Retinal pigment epithelial cell (primary cell): ENCODE results near the gene DUSP5.

Experiments
- DNase-seq: peaks from one replicate; pipeline ENCODE4 v3.0.0-alpha.2; 2010; ENCODE audit warnings: low read depth
- H3K4me3 ChIP-seq: 2 replicates; pipeline ENCODE4 v1.5.1; 2011; ENCODE audit warnings: mild to moderate bottlenecking, low read length, control low read depth, moderate library complexity
- TF ChIP-seq, protein P1 (sequence below): conservative IDR thresholded peaks from 2 replicates; pipeline ENCODE4 v1.5.1; 2011; ENCODE audit warnings: low read depth, low read length, control low read depth, inconsistent platforms

The DUSP5 gene

DNA sequence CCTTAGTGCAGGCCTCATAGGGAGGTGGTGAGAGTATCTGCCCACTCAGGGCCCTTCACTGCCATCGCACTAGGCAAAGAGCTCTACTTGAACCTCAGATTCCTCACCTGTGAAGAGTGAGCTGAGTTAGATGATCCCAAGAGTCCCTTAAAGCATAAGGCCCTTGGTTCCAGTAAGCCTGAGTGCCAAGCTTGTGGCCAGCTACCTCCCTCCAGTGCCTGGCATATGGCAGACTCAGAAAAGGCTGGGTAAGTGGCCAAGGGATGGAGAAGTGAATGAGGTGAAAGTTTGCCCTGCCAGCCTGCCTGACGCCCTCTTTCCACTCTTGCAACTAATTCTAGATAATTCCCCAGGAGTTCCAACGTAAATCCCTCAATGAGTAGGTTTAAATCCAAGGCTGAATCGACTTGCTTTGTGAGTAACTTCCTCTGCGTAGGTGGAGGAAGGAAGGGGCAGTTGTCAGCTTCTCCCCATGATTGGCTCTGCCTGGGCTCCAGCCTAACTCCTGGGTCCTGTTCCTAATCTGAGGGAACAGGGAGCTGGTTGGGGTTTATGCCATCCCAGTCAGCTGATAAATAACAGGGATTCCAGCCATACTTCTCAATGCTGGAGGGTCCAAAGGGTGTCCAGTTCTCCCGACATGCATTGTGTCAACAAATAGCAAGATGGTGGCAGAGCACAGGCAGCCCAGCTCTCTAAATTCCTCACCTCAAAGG, 14.2 kb downstream of the DUSP5 start:
- no peak overlapping the region for H3K4me3 ChIP-seq
- TF ChIP-seq, protein P1, sequence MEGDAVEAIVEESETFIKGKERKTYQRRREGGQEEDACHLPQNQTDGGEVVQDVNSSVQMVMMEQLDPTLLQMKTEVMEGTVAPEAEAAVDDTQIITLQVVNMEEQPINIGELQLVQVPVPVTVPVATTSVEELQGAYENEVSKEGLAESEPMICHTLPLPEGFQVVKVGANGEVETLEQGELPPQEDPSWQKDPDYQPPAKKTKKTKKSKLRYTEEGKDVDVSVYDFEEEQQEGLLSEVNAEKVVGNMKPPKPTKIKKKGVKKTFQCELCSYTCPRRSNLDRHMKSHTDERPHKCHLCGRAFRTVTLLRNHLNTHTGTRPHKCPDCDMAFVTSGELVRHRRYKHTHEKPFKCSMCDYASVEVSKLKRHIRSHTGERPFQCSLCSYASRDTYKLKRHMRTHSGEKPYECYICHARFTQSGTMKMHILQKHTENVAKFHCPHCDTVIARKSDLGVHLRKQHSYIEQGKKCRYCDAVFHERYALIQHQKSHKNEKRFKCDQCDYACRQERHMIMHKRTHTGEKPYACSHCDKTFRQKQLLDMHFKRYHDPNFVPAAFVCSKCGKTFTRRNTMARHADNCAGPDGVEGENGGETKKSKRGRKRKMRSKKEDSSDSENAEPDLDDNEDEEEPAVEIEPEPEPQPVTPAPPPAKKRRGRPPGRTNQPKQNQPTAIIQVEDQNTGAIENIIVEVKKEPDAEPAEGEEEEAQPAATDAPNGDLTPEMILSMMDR, result no peak
- peak; percentile 77 for DNase-seq

- H3K4me3 ChIP-seq, result no peak overlapping the region
- DNase-seq, result no peak
- TF ChIP-seq, protein P1, result no peak
These were observed 14.9 kb downstream of the DUSP5 start for GRCh38 chr10:110512461-110513187.

- DNase-seq, result no peak
- TF ChIP-seq, protein P1, result no peak
- no peak overlapping the region for H3K4me3 ChIP-seq
These were observed 16.2 kb downstream of the DUSP5 start for GRCh38 chr10:110513949-110514348.

DNA sequence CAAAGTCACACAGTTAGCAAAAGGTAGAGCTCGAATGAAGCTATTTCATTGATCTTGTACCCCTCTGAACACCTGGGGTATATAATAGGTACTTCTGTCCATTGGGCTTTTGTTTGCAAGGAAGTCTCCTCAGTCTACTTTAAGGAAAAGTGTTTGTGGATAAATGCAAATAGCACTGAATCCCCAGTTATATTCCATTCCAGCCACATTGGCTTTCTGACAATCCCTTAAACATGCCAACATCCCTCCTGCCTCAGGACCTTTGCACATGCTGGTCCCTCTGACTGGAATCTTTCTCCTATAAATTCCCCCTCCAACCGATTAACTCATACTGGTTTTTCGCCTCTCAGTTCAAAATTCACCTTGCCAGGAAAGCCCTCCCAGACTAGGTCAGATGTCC, 17.1 kb downstream of the DUSP5 start:
- TF ChIP-seq, protein P1, result no peak
- no peak for DNase-seq
- H3K4me3 ChIP-seq, result no peak overlapping the region

DNA sequence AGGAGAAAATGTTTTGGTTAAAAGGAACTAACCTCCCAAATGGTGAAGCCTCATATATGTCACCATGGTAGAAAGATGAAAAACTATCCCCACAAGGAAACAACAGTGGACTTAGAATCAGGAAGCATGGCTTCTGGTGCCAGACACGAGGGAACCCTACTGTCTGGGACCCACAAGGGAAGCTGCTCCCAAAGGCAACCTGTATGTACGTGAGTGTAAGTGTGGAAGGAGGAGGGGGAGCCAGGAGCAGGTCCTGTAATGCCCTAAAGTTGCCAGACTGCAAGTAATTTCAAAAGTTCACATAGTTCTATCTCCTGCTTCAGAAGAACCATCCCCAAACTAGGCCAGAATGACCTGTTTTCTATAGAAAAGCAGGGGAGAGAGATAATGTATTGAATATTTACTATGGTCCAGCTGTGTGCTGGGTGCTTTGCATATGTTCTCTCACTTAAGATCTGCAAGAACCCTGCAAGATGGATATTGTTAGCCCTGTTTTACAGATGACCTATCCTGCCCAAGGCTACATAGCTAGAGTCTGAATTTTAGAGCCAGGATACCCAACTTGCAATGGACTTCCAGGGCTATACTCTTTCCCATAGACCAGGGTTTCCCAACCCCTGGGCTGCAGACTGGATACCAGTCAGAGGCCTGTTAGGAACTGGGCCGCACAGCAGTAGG, 19.2 kb downstream of the DUSP5 start:
- no peak overlapping the region for H3K4me3 ChIP-seq
- DNase-seq, result no peak
- TF ChIP-seq, protein P1, result no peak

GRCh38 chr10:110522365-110522988, 24.8 kb downstream of the DUSP5 start:
- TF ChIP-seq, protein P1, result no peak
- no peak overlapping the region for H3K4me3 ChIP-seq
- DNase-seq, result no peak
